ENCODE data around the gene LMX1B. TPM values are rescaled to one million over a fixed set of nuclear protein-coding genes. Genes with fewer than 3 reads are reported as not detected.

The LMX1B gene
- total RNA-seq, 1 experiment from 2014 or later, result not detected

DNA sequence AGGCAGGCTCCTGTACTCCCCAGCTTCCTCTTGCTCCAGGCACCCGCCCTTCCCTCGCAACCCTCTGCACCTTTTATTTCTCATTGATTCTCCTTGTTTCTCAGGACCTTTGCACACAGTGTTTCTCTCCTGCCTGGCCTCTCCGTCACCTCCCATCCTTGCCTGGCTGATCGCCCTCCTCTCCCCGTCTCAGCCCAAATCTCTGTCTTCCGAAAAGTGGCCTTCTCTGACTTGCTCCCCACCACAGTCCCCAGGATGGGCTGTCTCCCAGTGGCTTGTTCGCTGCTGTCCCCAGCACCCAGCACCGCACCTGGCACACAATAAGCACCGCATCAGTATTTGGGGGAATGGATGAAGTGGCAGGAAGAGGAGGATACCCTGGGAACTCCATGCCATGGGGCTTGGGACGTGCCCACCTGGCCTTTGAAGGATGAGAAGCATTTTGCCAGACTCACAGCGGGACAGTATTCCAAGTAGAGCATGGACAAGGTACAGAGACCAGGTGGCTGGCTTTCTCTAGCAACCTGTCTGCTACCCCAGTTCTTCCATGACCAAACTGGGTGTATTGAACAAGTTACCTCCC is 62.5 kb downstream of the LMX1B start:
- no peak for DNase-seq
- Histone ChIP-seq H3K27me3 (ENCODE audit: low read length) (no peaks in the 10 kb centered on the region), H3K27ac (ENCODE audit: low read length) (no peak overlapping the region), H3K36me3 (ENCODE audit: insufficient read depth, low read length) (no peaks in the 10 kb centered on the region), H4K20me1 (ENCODE audit: insufficient read depth, low read depth, low read length) (no peaks in the 10 kb centered on the region), H2AFZ (ENCODE audit: low read length) (no peak overlapping the region), H3K4me1 (ENCODE audit: low read length) (no peaks in the 10 kb centered on the region), H3K4me3 (ENCODE audit: low read length) (no peak overlapping the region), H3K79me2 (ENCODE audit: low read length) (no peaks in the 10 kb centered on the region), H3K9ac (ENCODE audit: low read length) (no peak overlapping the region), H3K9me3 (ENCODE audit: low read length) (no peaks in the 10 kb centered on the region), H3K9me2 (replicated peaks; ENCODE audit: insufficient read depth, low read length) (no peaks in the 10 kb centered on the region), H3K4me2 (ENCODE audit: low read depth, low read length, poor library complexity, severe bottlenecking) (no peak overlapping the region)

DNA sequence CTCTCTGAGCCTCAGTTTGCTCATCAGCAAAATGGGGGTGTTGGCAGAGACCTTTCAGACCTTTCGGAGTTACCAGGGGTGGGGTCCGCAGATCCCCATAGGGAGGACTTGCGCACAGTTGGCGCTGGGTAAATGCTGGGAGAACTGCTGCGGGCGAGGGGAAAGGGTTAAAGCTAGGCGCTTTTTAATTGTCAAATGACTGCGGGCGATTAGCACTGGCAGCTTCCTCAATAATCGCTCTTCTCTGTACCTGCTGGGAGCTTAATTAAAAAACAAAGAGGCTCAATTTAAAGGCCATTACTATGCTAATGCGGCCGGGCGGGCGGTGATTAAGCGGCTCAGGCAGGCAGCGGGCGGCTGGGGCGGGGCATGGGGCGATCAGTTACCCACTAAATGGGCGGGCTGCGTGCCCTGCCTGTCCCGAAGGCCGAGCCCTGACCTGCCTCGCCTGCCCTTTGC is 63.0 kb downstream of the LMX1B start:
- Histone ChIP-seq H4K20me1 (ENCODE audit: insufficient read depth, low read depth, low read length) (no peaks in the 10 kb centered on the region), H3K4me3 (ENCODE audit: low read length) (no peak overlapping the region), H3K9ac (ENCODE audit: low read length) (no peak overlapping the region), H3K27ac (ENCODE audit: low read length) (no peak overlapping the region), H3K9me3 (ENCODE audit: low read length) (no peaks in the 10 kb centered on the region), H3K4me1 (ENCODE audit: low read length) (no peaks in the 10 kb centered on the region), H3K36me3 (ENCODE audit: insufficient read depth, low read length) (no peaks in the 10 kb centered on the region), H3K9me2 (replicated peaks; ENCODE audit: insufficient read depth, low read length) (no peaks in the 10 kb centered on the region), H3K27me3 (ENCODE audit: low read length) (no peaks in the 10 kb centered on the region), H3K79me2 (ENCODE audit: low read length) (no peaks in the 10 kb centered on the region), H2AFZ (ENCODE audit: low read length) (no peak overlapping the region), H3K4me2 (ENCODE audit: low read depth, low read length, poor library complexity, severe bottlenecking) (no peak overlapping the region)
- no peak for DNase-seq

DNA sequence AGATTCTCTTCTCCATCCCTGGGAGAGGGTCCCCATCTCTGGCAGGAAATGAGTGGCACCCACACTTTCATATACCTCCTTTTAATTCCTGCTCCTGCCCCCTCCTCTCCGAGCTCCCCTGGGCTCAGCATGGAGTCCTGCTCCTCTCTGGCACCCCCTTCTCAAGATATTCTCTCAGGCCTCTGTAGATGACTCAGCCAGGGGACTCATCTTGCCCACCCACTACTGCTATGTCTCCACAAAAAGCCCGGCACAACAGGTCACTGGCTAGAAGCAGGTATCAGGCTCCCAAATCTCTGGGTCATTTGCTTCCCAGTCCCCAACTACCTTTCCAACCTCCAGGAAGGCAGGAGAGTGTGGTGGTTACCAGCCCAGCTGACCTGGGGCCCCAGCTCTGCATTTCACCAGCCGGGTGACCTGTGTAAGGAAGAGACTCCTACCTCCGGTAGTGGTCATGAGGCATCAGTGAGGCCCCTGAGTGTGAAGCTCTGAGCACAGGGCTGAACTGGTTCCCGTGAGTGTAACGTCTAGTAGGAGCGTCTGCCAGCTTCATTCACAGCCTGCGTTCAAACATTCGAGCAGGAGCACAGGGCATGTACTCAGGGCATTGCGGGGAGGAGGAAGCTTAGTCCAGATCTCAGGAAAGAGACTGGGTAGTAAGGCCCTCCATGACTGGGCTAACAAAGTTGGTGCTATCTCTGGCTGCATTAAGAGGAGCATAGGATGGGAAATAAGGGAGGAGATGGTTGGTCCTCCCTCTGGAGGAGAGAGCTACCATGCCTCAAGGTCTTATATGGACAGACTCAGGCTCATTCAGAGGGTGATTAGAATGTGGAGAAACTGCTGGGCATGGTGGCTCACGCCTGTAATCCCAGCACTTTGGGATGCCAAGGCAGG is 63.7 kb downstream of the LMX1B start:
- Histone ChIP-seq H3K9me3 (ENCODE audit: low read length) (no peaks in the 10 kb centered on the region), H3K4me2 (ENCODE audit: low read depth, low read length, poor library complexity, severe bottlenecking) (no peak overlapping the region)
- no peak for DNase-seq

DNA sequence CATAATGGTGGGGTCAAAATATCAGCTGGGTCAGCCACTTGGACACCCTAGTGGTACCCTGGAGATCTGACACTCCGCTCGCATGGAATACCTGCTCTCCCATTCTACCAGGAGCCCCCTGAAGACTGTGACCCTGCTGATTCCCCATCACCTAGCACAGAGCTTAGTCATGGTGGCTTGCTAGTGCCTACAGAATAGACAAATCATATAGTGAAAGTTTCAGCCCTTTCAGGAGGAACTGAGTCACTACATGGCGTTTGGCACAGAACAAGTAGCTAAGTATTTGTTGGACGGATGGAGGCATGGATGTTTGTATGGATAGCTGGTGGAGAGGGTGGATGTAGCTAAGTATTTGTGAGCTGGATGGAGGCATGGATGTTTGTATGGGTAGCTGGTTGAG is 65.3 kb downstream of the LMX1B start:
- Histone ChIP-seq H3K9me3 (ENCODE audit: low read length) (no peaks in the 10 kb centered on the region), H4K20me1 (ENCODE audit: insufficient read depth, low read depth, low read length) (no peaks in the 10 kb centered on the region), H3K27ac (ENCODE audit: low read length) (no peak overlapping the region), H2AFZ (ENCODE audit: low read length) (no peak overlapping the region), H3K4me2 (ENCODE audit: low read depth, low read length, poor library complexity, severe bottlenecking) (no peak overlapping the region), H3K79me2 (ENCODE audit: low read length) (no peaks in the 10 kb centered on the region), H3K9me2 (replicated peaks; ENCODE audit: insufficient read depth, low read length) (no peaks in the 10 kb centered on the region), H3K9ac (ENCODE audit: low read length) (no peak overlapping the region), H3K4me1 (ENCODE audit: low read length) (no peaks in the 10 kb centered on the region), H3K36me3 (ENCODE audit: insufficient read depth, low read length) (no peaks in the 10 kb centered on the region), H3K27me3 (ENCODE audit: low read length) (no peaks in the 10 kb centered on the region), H3K4me3 (ENCODE audit: low read length) (no peak overlapping the region)
- no peak for DNase-seq

More for the DNA sequence above, 63.7 kb downstream of the LMX1B start:
- Histone ChIP-seq H4K20me1 (ENCODE audit: insufficient read depth, low read depth, low read length) (no peaks in the 10 kb centered on the region), H2AFZ (ENCODE audit: low read length) (no peak overlapping the region), H3K9me2 (replicated peaks; ENCODE audit: insufficient read depth, low read length) (no peaks in the 10 kb centered on the region), H3K27me3 (ENCODE audit: low read length) (no peaks in the 10 kb centered on the region), H3K79me2 (ENCODE audit: low read length) (no peaks in the 10 kb centered on the region), H3K27ac (ENCODE audit: low read length) (no peak overlapping the region), H3K9ac (ENCODE audit: low read length) (no peak overlapping the region), H3K4me3 (ENCODE audit: low read length) (no peak overlapping the region), H3K4me1 (ENCODE audit: low read length) (no peaks in the 10 kb centered on the region), H3K36me3 (ENCODE audit: insufficient read depth, low read length) (no peaks in the 10 kb centered on the region)

DNA sequence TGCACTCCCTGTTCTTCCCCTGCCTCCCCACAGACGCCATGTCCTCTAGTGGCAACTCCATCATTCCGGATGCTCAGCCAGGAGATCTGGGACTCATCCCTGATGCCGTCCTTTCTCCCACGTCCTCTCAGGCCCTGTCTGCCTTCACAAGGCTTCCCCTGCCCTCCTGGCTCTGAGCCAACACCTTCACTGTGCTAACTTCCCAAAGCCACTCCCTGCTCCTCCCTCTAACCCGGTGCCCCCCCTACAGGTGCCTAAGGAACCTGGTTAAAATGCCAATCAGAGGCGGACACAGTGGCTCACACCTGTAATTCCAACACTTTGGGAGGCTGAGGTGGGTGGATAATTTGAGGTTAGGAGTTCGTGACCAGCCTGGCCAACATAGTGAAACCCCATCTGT is 67.6 kb downstream of the LMX1B start:
- H3K9ac ChIP-seq (ENCODE audit: low read length), result no peak overlapping the region
- H3K79me2 ChIP-seq (ENCODE audit: low read length), result no peaks in the 10 kb centered on the region
- H4K20me1 ChIP-seq (ENCODE audit: insufficient read depth, low read depth, low read length), result no peaks in the 10 kb centered on the region
- H3K27me3 ChIP-seq (ENCODE audit: low read length), result no peaks in the 10 kb centered on the region
- no peak overlapping the region for H3K4me3 ChIP-seq (ENCODE audit: low read length)
- no peak for DNase-seq
- no peaks in the 10 kb centered on the region for H3K36me3 ChIP-seq (ENCODE audit: insufficient read depth, low read length)
- H2AFZ ChIP-seq (ENCODE audit: low read length), result no peak overlapping the region
- H3K9me3 ChIP-seq (ENCODE audit: low read length), result no peaks in the 10 kb centered on the region
- no peaks in the 10 kb centered on the region for H3K9me2 ChIP-seq (replicated peaks; ENCODE audit: insufficient read depth, low read length)
- no peak overlapping the region for H3K27ac ChIP-seq (ENCODE audit: low read length)
- no peak overlapping the region for H3K4me2 ChIP-seq (ENCODE audit: low read depth, low read length, poor library complexity, severe bottlenecking)
- no peaks in the 10 kb centered on the region for H3K4me1 ChIP-seq (ENCODE audit: low read length)

- H2AFZ ChIP-seq (ENCODE audit: low read length), result no peak overlapping the region
- no peak overlapping the region for H3K4me2 ChIP-seq (ENCODE audit: low read depth, low read length, poor library complexity, severe bottlenecking)
- H3K27ac ChIP-seq (ENCODE audit: low read length), result no peak overlapping the region
- no peak overlapping the region for H3K4me3 ChIP-seq (ENCODE audit: low read length)
- DNase-seq, result no peak
- H3K9me3 ChIP-seq (ENCODE audit: low read length), result no peaks in the 10 kb centered on the region
- H3K9me2 ChIP-seq (replicated peaks; ENCODE audit: insufficient read depth, low read length), result no peaks in the 10 kb centered on the region
- no peaks in the 10 kb centered on the region for H3K79me2 ChIP-seq (ENCODE audit: low read length)
- H3K36me3 ChIP-seq (ENCODE audit: insufficient read depth, low read length), result no peaks in the 10 kb centered on the region
- H3K4me1 ChIP-seq (ENCODE audit: low read length), result no peaks in the 10 kb centered on the region
- no peaks in the 10 kb centered on the region for H3K27me3 ChIP-seq (ENCODE audit: low read length)
- H4K20me1 ChIP-seq (ENCODE audit: insufficient read depth, low read depth, low read length), result no peaks in the 10 kb centered on the region
- H3K9ac ChIP-seq (ENCODE audit: low read length), result no peak overlapping the region
These were observed 68.5 kb downstream of the LMX1B start for GRCh38 chr9:126682113-126682810.

- no peak for DNase-seq
- Histone ChIP-seq H2AFZ (ENCODE audit: low read length) (no peak overlapping the region), H3K27ac (ENCODE audit: low read length) (no peak overlapping the region), H3K9me3 (ENCODE audit: low read length) (no peaks in the 10 kb centered on the region), H3K9me2 (replicated peaks; ENCODE audit: insufficient read depth, low read length) (no peaks in the 10 kb centered on the region), H3K27me3 (ENCODE audit: low read length) (no peaks in the 10 kb centered on the region), H3K9ac (ENCODE audit: low read length) (no peak overlapping the region), H3K4me3 (ENCODE audit: low read length) (no peak overlapping the region), H4K20me1 (ENCODE audit: insufficient read depth, low read depth, low read length) (no peaks in the 10 kb centered on the region), H3K79me2 (ENCODE audit: low read length) (no peaks in the 10 kb centered on the region), H3K36me3 (ENCODE audit: insufficient read depth, low read length) (no peaks in the 10 kb centered on the region), H3K4me1 (ENCODE audit: low read length) (no peaks in the 10 kb centered on the region), H3K4me2 (ENCODE audit: low read depth, low read length, poor library complexity, severe bottlenecking) (no peak overlapping the region)
These were observed 69.4 kb downstream of the LMX1B start for GRCh38 chr9:126682928-126683697.

DNA sequence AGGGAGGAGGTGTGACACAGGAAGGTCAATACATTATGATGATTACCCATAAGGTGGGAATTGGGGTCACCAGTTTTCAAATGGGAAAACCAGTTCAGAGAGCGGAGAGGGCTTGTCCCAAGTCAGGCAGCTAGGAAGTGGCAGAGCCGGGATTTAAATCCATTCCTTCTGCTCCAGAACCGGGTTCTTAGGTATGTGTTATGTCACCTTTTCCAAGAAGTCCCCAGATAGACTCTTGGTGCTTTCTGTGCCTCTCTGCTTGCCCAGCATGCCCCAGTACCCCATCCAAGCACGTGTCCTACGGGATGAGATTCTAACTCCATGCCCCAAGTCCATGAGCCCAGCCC is 69.9 kb downstream of the LMX1B start:
- Histone ChIP-seq H3K9ac (ENCODE audit: low read length) (no peak overlapping the region), H4K20me1 (ENCODE audit: insufficient read depth, low read depth, low read length) (no peaks in the 10 kb centered on the region), H3K4me3 (ENCODE audit: low read length) (no peak overlapping the region), H3K36me3 (ENCODE audit: insufficient read depth, low read length) (no peaks in the 10 kb centered on the region), H2AFZ (ENCODE audit: low read length) (no peak overlapping the region), H3K9me3 (ENCODE audit: low read length) (no peaks in the 10 kb centered on the region), H3K27ac (ENCODE audit: low read length) (no peak overlapping the region), H3K27me3 (ENCODE audit: low read length) (no peaks in the 10 kb centered on the region), H3K79me2 (ENCODE audit: low read length) (no peaks in the 10 kb centered on the region), H3K4me2 (ENCODE audit: low read depth, low read length, poor library complexity, severe bottlenecking) (no peak overlapping the region), H3K4me1 (ENCODE audit: low read length) (no peaks in the 10 kb centered on the region), H3K9me2 (replicated peaks; ENCODE audit: insufficient read depth, low read length) (no peaks in the 10 kb centered on the region)
- DNase-seq, result no peak

Data from Karpas-422 (cell line).